ENCODE data around the gene TLR10.
"Not testable (repeated sequence)": the region's sequence is repeated elsewhere in the genome, so short reads cannot be mapped to it uniquely, and the experiment has no call there.

TLR10 gene, protein sequence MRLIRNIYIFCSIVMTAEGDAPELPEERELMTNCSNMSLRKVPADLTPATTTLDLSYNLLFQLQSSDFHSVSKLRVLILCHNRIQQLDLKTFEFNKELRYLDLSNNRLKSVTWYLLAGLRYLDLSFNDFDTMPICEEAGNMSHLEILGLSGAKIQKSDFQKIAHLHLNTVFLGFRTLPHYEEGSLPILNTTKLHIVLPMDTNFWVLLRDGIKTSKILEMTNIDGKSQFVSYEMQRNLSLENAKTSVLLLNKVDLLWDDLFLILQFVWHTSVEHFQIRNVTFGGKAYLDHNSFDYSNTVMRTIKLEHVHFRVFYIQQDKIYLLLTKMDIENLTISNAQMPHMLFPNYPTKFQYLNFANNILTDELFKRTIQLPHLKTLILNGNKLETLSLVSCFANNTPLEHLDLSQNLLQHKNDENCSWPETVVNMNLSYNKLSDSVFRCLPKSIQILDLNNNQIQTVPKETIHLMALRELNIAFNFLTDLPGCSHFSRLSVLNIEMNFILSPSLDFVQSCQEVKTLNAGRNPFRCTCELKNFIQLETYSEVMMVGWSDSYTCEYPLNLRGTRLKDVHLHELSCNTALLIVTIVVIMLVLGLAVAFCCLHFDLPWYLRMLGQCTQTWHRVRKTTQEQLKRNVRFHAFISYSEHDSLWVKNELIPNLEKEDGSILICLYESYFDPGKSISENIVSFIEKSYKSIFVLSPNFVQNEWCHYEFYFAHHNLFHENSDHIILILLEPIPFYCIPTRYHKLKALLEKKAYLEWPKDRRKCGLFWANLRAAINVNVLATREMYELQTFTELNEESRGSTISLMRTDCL

DNA sequence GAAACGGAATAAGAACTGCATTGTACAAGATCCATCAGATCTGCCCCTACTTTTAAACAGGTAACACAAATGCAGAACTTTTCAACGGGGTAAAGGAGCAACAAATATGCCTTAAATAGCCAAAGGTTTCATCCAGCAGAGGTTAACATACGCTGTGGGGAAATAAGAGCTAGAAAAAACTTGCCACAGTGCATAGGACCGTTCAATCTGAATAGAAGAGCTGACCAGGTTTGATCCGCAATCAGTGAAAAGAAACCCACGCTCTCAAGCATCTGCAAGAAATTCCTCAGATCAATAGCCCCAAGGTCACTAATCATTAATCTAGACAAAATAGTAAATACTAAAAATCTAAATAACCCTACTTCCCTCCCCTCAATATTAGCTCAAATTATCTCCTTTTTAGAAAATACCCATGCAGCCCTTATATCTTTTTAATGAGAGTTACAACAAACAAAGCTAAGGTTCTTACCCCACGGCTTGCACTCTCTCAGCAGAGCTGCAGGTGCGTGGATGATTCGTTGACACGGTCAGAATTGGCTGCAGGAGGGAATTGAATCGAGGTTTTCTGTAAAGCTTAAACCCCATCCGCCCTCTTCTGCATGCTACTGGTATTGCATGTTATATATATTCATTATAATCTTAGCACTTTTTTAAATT lies at the start of gene TLR10:
Gene TLR10, minus strand, starts transcription at position 539 of the 657 bp plus-strand sequence. CDS start 7,400 bp downstream, outside the sequence.
- DNase-seq: peak; percentile 26

DNA sequence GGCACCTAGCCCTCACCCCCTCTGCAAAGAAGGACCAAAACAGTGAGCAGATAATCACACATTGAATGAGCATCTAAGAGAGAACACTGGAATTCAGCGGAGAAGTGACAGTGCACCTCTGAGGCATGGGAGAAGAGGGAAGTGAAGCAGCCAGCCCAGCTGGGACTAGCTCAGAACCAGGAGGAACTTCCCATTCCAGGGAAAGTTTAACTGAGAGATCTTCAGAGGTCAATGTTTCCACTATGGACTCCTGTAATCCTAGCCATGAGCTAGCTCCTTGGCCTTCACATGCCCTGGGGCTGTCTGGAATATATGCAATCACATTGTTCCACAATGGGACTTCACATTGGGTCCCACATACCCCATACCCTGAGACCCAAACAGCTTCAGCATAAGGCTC lies 49.4 kb upstream of the TLR10 start:
- no peak for DNase-seq

DNA sequence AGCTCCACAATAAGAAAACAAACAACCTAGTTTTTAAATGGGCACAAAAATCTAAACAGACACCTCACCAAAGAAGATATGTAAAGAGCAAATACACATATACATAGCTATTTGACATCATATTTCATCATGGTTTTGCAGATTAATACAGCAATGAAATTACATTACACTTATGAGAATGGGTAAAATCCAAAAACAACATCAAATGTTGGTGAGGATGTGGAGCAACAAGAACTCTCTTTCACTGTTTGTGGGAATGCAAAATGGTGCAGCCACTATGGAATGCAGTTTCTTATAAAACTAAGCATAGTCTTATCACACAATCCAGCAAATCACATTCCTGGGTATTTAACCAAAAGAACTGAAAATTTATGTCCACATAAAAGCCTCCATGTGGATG lies 48.9 kb upstream of the TLR10 start:
- no peak for DNase-seq

DNA sequence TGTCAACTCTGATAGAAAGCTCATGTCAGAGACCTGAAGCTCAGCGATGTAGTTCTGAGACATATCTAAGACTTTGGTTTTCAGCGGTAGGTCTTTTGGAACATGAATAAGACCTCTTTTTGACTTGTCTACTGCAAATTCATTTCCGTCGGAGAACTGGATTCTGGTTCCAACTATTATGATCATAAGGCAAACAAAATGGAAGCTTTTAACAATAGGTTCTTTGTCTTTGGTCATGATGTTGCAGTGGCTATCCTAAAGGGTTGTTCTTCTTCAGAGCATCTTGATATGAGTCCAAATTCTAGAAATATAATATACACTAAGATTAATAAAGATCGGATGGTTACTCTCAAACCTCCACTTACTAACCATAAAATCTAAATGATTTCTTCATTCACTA lies 46.4 kb upstream of the TLR10 start:
- no peak for DNase-seq

DNA sequence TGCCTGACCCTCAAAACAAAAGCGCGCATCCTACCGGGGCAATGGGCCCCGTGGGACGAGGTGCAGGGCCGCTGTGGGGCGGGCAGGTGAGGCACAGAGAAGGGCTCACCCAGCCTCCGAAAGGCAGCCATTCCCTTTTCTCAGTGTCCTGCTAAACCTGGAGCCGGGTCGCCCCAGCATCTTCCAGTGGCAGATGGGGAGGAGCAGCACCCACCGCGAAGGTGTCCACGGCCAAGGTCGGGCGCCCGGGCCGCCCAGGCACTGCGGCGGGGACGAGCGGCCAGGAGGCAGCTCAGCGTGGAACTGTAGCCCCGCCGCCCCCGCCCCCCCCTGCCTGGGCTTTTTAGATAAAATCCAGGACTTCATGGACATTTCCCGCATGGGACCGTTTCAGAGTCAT lies 41.0 kb upstream of the TLR10 start:
- DNase-seq: no peak

DNA sequence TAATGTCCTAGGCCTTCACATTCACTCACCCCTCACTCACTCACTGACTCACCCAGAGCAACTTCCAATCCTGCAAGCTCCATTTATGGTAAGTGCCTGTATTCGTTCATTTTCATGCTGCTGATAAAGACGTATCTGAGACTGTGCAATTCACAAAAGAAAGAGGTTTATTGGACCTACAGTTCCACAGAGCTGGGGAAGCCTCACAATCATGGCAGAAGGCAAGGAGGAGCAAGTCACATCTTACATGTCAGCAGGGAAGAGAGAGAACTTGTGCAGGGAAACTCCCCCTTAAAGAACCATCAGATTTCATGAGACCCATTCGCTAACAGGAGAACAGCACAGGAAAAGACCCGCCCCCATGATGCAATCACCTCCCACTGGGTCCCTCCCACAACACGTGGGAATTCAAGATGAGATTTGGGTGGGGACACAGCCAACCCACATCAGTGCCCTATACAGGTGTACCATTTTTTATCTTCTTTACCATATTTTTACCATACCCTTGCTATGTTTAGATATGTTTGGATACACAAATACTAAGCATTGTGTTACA lies 40.0 kb upstream of the TLR10 start:
- no peak for DNase-seq

DNA sequence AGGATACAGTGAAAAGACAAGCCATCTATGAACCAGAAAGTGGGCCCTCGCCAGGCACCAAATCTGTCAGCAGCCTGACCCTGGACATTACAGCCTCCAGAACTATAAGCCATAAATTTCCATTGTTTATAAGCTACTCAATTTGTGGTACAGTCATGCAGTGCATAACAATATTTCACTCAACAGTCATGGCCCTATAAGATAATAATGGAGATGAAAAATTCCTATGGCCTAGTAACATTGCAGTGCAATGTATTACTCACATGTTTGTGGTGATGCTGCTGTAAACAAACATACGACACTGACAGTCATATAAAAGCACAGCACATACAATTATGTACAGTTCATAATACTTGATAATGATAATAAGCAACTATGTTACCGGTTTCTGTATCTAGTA lies 38.9 kb upstream of the TLR10 start:
- DNase-seq: no peak

DNA sequence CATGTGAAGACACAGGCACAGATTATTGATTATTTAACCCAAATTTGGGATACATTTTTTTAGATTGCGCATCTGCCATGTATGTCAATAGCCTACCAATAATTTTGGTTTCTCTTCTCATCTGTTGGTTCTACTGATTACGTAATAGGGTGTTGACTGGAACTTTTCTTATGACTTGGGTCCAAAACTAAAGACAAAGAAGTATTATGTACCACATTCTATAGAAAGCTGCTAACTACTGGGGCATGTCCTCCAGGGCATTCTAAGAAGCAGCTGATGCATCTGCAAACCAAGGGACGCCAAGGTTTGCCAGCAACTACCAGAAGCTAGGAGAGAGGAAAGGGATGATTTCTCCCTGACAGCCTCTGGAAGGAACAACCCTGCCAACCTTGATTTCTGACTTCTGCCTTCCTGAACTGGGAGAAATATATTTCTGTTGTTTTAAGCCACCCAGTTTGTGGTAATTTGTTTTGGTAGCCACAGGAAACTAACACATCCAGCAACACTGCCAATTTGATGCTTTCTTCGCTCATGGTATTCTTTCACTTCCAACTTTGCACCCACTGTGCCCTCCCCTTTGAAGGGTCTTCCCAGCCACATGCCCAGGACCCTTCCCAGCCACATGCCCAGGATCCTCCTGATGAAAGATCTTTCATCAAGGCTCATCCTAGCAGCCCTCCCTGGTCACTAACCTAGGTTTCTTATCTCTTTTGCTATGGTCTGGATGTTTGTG lies 37.7 kb upstream of the TLR10 start:
- no peak for DNase-seq

DNA sequence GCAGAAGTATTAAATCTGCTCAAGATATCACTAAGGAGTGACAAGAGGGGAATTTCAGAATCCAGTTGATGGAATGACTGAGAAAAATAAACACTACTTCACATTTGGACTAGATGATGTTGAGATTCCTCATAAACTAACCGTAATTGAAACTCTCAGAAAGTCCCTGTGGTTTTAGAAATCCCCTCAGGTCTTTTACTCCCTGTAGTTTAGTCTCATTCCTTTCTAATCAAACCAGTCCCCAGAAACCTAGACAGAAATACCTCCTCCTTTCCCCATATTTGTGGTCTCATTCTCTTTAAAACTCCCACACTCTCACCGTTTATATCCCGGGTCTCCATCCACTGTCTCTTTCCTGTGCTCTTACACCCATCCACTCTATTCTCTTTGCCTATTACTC lies 36.8 kb upstream of the TLR10 start:
- no peak for DNase-seq

DNA sequence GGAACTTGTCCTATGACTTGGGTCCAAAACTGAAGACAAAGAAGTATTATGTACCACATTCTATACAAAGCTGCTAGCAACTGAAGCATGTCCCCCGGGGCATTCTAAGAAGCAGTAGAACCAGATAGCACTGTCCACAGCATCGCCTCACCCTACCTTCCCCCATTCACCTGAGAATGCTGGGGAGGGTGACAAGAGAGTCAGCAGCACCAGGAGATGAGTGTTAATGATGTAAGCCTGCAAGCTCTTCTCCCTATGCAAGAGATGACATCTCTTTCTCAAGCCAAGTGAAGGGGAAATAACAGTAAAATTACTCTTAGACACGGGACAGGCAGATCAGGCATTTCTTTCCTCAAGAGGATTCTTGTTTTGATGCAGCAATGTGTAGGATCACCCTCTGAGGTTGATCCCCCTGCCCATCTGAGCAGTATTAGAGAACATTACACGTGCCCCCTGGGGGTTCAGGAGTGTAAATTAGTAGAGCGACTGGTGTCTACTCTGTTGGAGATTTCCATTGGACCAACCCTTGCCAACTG lies 35.7 kb upstream of the TLR10 start:
- DNase-seq: no peak

DNA sequence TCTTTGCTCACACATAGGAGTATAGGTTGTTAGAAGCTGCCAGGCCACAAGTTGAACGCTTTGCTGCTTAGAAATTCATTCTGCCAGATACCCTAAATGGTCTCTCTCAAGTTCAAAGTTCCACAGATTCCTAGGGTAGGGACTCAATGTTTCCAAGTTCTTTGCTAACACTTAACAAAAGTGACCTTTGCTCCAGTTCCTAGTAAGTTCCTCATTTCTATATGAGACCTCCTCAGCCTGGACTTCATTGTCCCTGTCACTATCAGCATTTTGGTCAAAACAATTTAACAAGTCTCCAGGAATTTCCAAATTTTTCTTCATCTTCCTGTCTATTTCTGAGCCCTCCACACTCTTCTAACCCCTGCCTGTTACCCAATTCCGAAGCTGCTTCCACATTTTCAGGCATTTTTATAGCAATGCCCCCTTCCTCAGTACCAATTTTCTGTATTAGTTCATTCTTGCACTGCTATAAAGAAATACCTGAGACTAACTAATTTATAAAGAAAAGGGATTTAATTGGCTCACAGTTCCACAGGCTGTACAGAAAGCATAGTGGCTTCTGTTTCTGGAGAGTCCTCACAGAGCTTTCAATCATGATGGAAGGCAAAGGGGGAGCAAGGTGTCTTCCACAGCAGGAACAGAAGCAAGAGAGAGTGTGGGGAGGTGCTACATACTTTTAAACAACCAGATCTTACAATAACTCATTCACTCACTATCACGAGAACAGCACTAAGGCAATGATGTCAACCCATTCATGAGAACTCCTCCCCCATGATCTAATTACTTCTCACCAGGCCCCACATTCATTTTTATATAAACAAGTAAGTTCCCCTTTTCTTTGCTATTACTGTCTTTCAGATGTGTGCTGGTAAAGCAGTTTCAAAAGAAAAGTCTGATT lies 33.3 kb upstream of the TLR10 start:
- DNase-seq: no peak

DNA sequence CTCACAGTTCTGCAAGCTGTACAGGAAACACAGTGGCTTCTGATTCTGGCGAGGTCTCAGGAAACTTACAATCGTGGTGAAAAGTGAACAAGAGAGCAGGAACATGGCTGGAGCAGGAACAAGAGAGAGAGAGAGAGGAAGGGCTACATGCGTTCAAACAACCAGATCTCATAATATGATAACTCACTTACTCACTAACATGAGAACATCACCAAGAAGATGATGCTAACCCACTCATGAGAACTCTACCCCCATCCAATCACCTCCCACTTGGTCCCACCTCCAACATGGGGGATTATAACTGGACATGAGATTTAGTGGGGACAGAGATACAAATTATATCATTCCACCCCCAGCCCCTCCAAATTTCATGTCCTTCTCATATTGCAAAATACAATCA lies 31.6 kb upstream of the TLR10 start:
- no peak for DNase-seq

DNA sequence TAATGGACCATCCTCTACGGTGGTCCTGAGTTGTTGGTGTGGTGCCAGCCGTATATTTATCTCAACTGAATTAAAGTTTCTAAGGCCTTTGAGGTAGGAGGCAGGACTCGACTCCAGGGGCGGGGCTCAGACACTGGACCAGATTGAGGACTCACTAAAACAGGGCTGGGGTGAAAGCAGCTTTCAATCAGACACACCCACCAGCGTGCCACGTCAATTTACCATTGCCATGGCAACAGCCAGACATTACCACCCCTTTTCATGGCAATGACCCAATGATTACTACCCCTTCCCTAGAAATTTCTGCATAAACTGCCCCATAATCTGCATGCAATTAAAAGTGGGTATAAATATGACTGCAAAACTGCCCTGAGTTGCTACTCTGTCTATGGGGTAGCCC lies 28.5 kb upstream of the TLR10 start:
- no peak for DNase-seq

DNA sequence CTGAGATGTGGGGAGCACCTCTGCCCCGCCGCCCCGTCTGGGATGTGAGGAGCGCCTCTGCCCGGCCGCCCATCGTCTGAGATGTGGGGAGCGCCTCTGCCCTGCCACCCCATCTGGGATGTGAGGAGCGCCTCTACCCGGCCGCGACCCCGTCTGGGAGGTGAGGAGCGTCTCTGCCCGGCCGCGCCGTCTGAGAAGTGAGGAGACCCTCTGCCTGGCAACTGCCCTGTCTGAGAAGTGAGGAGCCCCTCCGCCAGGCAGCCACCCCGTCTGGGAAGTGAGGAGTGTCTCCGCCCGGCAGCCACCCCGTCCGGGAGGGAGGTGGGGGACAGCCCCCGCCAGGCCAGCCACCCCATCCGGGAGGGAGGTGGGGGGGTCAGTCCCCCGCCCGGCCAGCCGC lies 24.7 kb upstream of the TLR10 start:
- not testable (repeated sequence) for DNase-seq

DNA sequence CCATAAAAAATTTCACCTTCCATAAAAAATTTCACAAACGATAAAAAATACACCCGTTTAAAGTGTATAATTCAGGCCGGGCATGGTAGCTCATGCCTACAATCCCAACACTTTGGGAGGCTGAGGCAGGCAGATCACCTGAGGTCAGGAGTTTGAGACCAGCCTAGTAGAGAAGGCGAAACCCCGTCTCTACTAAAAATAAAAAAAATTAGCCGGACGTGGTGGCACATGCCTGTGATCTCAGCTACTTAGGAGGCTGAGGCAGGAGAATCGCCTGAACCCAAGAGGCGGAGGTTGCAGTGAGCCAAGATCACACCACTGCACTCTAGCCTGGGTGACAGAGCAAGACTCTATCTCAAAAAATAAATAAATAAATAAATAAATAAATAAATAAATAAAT lies 23.5 kb upstream of the TLR10 start:
- DNase-seq: not testable (repeated sequence)

DNA sequence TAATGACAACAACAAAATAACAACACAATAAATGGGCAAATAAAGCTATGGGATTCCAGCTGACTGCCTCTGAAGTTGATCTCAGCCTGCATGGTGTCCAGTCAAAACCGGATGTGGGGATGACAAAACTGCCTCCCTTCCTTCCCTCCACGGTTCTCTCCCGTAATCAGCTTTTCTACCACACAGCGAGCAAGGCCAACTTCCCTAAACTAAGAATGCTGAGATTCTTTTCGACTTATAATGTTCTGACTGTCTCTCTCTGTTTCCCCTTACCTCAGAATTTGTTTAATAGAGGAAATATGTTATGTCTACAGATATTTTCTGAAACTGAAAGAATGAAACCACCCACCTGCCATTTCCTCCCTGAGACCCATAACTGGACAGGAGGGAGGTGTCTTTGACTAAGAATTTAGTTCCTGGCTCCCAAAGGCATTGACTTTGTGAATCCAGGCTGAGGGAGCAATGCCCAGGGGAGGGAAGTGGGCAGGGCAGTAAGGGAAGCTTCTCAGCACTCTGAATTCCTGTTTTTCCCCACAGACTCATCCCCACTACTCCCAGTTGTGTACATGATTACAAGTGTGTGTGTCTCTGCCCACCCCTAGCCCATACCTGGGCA lies 22.8 kb upstream of the TLR10 start:
- DNase-seq: no peak

DNA sequence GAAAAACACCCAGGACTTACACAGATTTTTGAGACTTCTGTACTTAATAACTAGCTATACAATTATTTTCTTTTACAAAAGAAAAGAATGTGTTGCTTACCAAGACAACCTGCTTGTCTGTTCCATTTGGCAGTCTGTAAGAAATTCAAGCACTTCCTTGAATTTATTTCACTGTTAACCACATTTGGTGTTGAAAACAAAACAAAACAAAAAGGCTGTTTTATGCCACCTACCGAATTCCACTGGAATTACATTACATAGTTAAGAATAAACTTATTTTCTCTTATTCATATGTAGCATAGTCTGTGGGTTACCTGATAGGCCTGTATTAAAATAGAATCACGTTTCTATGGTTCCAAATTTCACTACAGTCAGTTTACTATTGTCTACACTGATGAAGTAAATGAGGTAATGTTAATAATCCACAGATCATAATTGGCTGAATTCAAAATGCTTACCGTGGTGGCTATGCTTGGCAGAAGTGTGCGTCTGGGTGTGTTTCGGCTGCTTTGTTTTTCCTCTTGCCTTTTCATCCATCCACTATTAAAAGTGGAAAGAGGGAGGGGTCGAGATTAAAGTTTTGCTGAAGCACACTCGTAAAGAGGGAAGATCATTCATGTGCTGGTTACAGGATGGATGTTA lies 22.0 kb upstream of the TLR10 start, which contains the start of gene TLR1:
Gene TLR1, minus strand, starts transcription at position 138 of the 642 bp plus-strand sequence. CDS start 5,960 bp downstream, outside the sequence.
- DNase-seq: no peak

DNA sequence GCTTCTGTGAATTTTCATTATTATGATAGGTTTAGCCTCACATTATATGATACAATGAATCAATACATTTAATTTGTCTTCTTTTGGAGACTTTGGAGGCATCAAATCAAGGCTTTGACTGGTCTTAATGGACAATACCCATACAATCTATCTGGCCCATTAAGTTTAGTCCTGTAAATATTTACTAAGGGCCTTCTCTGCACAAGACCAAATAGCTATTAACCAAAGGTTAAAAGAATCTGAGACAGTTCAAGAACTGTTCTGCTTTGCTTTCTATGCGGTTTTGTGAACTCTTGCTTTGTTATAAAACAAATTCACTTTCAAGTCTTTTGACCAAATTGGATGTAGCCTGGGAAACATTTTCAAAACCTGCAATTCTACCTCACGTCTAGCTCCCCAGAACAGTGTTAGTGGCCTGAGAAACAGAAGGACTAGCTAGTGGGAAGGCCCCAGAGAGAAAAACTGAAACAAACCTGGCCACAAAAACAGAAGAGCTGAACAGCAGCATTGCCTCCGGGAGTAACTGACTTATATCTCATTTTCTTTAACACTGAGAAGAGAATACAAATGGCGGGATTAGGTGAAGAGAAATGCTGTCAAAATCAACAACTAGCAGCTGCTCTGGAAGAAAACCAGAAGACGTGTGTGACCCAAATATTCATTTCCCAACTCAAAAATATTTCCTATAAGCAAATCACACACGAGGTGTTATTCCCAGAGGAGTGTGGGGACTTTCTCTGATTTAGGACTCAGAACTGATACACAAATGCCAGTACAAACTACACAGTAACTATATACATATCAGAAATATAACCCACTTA lies 21.3 kb upstream of the TLR10 start:
- no peak for DNase-seq
